ENCODE measurements around the gene DHX30.
"Not testable (repeated sequence)": the region's sequence is repeated elsewhere in the genome, so short reads cannot be mapped to it uniquely, and the experiment has no call there.

DHX30 gene

DNA sequence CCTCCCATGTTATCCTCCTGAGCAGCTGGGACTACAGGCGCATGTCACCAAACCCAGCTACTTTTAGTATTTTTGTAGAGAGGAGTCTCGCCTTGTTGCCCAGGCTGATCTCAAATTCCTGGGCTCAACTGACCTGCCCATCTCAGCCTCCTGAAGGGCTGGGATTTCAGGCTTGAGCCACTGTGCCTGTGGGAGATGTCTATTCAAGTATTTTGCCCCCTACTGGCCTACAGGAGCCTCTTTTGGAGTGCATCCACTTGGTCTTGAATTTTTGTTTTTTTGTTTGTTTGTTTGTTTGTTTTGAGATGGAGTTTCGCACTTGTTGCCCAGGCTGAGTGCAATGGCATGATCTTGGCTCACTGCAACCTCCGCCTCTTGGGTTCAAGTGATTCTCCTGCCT lies 3.2 kb upstream of the DHX30 start:
- FAIRE-seq (no peak), DNase-seq (ENCODE audit: insufficient read length, low spot score) (no peak)

- DNase-seq (ENCODE audit: insufficient read length, low spot score) (no peak), FAIRE-seq (no peak)
Measured at GRCh38 chr3:47803480-47804025, 615 bp downstream of the DHX30 start.

- DNase-seq (ENCODE audit: insufficient read length, low spot score) = no peak
- no peak for FAIRE-seq
Measured at GRCh38 chr3:47804577-47804976, 1.6 kb downstream of the DHX30 start.

DNA sequence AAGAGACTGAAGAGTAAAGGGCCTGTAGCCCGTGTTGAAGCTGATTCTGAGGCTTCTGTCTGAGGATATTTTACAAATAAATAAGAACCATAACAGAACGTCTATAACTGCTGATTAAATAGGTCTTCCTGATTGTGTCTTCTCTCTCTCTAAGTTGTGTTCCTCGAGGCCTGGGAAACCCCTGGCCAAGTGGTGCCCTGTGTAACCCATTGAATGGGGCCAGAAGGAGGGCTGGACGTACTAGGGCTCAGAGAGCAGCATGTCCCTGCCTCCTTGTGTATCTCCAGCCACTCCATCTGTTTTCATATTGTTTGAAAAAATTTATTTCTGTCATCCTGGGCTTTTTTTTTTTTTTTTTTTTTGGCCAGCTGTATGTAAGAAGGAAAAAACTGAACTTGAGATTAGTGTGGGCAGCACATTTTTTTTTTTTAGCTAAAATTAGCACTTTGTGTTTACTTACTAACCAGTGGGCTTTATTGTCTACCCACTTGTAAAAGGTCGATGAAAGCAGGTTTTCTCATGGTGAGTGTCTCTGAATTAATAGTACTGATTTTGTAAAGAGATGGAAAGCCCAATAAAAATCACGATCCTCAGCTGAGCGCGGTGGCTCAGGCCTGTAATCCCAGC lies 10.7 kb downstream of the DHX30 start:
- DNase-seq (ENCODE audit: insufficient read length, low spot score) (no peak), FAIRE-seq (no peak)

DNA sequence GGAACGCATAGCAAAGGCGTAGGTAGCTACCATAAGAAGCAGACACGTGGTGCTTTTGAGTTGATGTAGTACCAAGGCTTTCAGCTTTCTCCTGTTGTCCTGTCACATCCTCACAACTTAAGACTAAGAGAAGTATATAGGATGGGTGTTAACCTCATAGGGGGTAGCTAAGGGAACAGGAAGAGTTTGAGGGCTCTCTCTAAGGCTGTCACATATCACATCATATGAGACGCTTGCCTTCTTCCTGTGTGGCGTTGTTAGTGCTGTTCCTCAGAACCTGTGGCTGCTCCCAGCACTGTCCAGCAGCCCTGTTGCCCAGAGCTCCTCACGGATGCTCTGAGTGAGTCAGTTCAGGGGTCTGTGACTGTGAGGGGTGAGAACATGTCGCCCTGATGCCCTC lies 14.7 kb downstream of the DHX30 start:
- no peak for FAIRE-seq
- DNase-seq (ENCODE audit: insufficient read length, low spot score) = no peak

DNA sequence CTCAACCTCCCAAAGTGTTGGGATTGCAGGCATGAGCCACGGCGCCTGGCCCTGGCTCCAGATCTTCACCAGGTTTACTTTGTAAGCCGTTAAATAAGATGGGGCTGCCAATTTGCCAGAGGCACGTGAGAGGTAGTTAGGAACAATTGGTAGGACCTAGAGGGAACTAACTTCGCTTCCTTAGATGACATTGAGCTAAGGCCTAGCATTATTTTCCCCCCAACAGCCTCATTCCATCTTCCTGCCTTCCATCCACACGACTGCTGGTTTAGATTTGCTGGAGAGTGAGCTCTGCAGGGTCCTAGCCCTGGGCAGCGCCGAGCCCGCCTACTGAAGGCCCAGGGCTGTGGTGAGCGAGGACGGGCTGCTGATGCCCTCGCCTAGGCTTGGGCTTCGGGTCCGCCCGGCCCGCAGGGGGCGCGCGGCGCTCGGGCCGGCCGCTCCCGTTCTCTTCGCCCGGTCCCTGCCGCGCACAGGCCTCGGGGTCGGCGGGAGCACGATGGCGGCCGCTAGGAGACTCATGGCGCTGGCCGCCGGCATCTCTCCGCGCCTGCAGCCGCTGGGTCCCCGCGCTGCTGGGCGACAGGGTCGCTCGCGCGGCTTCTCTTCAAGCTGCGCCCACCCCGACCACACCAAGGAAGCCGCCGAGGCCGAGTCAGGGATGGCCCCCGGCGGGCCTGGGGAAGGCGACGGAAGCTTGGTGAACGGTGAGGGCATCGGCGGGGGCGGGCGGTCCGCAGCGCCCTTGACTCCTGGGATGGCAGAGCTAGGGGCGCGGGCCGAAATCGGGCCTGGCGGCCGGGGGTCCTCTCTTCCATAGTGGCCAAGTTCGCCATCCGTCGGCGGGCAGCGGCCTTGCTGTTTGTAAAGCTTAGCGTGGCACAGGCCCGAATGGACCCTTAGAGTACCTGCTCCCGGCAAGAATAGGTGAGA lies 21.9 kb downstream of the DHX30 start:
- FAIRE-seq = peak; percentile 80
- peak; percentile 92 for DNase-seq (ENCODE audit: insufficient read length, low spot score)

GRCh38 chr3:47825590-47825989 lies 22.7 kb downstream of the DHX30 start:
- FAIRE-seq (no peak), DNase-seq (ENCODE audit: insufficient read length, low spot score) (no peak)

DNA sequence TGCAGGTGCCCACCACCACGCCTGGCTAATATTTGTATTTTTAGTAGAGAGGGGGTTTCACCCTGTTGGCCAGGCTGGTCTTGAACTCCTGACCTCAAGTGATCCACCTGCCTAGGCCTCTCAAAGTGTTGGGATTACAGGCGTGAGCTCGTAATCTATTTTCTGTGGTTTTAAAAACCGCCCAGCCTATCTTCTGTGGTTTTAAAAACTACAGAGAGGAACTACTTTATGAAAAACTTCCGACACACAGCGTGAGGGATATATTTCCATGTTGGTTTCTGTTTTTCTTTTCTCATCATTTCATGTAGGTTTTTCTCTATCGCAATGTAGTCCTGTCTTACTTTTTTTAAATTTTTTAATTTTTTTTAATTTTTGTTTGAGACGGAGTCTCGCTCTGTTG lies 26.5 kb downstream of the DHX30 start:
- DNase-seq (ENCODE audit: insufficient read length, low spot score); FAIRE-seq: not testable (repeated sequence)

- no peak for FAIRE-seq
- DNase-seq (ENCODE audit: insufficient read length, low spot score) = no peak
Measured at GRCh38 chr3:47836986-47837385, 34.0 kb downstream of the DHX30 start.

- no peak for DNase-seq (ENCODE audit: insufficient read length, low spot score)
- FAIRE-seq = no peak
Measured at GRCh38 chr3:47838503-47838902, 35.6 kb downstream of the DHX30 start.

GRCh38 chr3:47841786-47842349 lies 38.9 kb downstream of the DHX30 start:
- DNase-seq (ENCODE audit: insufficient read length, low spot score) (no peak), FAIRE-seq (no peak)

GRCh38 chr3:47846186-47846879 lies 43.4 kb downstream of the DHX30 start:
- no peak for FAIRE-seq
- DNase-seq (ENCODE audit: insufficient read length, low spot score) = no peak

- no peak for FAIRE-seq
- DNase-seq (ENCODE audit: insufficient read length, low spot score) = no peak
Measured at GRCh38 chr3:47846880-47847248, 43.9 kb downstream of the DHX30 start.

DNA sequence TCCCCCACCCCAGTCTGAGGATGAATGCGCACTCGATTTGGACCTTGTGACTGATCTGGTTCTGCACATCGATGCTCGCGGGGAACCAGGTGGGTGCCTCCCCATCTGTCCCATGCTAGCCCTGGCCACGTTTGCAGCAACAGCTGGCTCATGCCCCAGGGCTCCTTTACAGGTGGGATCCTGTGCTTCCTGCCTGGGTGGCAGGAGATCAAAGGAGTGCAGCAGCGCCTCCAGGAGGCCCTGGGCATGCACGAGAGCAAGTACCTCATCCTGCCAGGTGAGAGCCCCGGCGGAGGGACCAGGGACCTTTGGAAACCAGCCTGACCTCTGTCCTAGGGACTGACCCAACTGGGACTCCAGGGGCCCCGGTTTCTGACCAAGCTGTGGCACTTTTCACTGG lies 44.3 kb downstream of the DHX30 start:
- DNase-seq (ENCODE audit: insufficient read length, low spot score) (no peak), FAIRE-seq (no peak)

DNA sequence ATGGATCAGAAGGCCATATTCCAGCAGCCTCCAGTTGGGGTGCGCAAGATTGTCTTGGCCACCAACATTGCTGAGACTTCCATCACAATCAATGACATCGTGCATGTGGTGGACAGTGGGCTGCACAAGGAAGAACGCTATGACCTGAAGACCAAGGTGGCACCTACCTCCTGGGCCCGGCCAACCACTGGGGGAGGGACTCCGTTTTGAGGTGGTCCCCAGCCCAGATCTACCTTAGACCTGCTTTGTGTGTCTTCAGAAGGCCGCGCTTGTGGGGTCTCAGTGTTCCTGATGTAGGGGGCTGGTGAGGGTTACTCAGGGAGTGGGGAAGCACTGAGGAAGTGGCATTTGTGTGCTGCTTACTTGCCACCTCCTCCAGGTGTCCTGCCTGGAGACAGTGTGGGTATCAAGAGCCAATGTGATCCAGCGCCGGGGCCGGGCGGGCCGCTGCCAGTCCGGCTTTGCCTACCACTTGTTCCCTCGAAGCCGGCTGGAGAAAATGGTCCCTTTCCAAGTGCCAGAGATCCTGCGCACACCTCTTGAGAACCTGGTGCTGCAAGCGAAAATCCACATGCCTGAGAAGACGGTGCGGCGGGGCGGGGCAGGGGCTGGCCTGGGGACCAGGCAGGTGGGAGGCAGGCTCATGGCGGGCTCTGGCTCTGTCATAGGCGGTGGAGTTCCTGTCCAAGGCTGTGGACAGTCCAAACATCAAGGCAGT lies 45.0 kb downstream of the DHX30 start:
- FAIRE-seq = no peak

GRCh38 chr3:47848599-47849117 lies 45.7 kb downstream of the DHX30 start:
- FAIRE-seq = no peak
- DNase-seq (ENCODE audit: insufficient read length, low spot score) = no peak

More for the DNA sequence above, 45.0 kb downstream of the DHX30 start:
- DNase-seq (ENCODE audit: insufficient read length, low spot score) = no peak

DNA sequence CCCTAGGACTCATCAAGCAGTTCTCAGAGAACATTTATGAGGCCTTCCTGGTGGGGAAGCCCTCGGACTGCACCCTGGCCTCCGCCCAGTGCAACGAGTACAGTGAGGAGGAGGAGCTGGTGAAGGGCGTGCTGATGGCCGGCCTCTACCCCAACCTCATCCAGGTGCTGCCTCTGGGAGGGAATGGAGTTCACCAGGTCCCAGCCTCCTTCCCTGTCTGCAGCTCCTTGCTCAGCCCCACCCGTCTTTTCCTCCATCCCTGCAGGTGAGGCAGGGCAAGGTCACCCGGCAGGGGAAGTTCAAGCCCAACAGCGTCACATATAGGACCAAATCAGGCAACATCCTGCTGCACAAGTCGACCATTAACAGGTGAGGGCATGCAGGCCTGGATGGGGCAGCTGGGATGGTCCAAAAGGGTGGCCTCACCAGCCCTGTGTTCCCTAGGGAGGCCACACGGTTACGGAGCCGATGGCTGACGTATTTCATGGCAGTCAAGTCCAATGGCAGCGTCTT lies 46.3 kb downstream of the DHX30 start:
- DNase-seq (ENCODE audit: insufficient read length, low spot score) (no peak), FAIRE-seq (no peak)

DNA sequence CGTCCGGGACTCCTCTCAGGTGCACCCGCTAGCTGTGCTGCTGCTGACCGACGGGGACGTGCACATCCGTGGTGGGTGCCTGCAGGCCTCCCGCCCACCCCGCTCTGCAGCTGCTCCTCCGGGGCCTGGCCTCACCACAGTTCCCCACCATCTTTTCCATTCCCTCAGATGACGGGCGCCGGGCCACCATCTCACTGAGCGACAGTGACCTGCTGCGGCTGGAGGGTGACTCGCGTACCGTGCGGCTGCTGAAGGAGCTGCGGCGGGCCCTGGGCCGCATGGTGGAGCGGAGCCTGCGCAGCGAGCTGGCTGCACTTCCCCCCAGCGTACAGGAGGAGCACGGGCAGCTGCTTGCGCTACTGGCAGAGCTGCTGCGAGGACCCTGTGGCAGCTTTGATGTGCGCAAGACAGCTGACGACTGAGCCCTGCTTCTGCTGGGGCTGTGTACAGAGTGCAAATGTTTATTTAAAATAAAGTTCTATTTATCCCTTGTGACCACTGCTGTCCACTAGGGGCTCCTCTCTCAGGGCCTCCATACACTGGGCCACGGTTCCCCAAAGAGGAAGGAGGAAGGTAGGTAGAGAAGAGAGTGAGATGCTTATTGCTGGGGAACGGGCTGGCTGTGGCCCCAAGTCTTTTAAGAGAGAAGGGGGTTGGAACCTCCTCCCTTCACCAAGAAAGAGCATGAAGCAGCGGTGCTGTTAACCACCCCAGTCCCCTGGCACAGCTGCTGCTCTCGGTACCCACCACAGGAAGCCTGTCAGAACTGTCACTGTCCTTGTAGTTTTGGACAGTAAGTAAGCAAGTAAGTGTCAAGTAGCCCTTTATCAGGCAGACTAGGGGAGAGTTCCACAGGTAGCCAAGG lies 47.0 kb downstream of the DHX30 start:
- DNase-seq (ENCODE audit: insufficient read length, low spot score) (peak; percentile 23), FAIRE-seq (no peak)
